HL-60 (cell line): ENCODE data around the gene SDK1.

Source experiments
- DNase-seq, 2 experiments: peaks; one replicate each; pipeline ENCODE4 v3.0.0-alpha.2; 2010 to 2020; ENCODE audit warnings: low read depth in 1 of 2, low spot score in 1 of 2
- H3K27ac ChIP-seq: fragments of 250-450 bp; sonication (Bioruptor Pico); replicated peaks from 2 replicates; pipeline ENCODE4 v1.5.1; 2020; ENCODE audit warnings: mild to moderate bottlenecking, moderate library complexity
- H3K27me3 ChIP-seq: fragments of 250-450 bp; sonication (Bioruptor Pico); 2 replicates; pipeline ENCODE4 v1.5.1; 2021; ENCODE audit warnings: mild to moderate bottlenecking, moderate library complexity; ENCODE audit not compliant: insufficient read depth, poor library complexity, severe bottlenecking
- H3K4me3 ChIP-seq: replicated peaks from 2 replicates; pipeline ENCODE4 v1.5.1; 2011; ENCODE audit warnings: mild to moderate bottlenecking, control low read depth, low read length; ENCODE audit not compliant: insufficient read depth
- GABPA ChIP-seq: IDR thresholded peaks from 2 replicates; pipeline ENCODE4 v1.6.1; 2012; ENCODE audit warnings: low read depth
- POLR2AphosphoS5 ChIP-seq: IDR thresholded peaks from 2 replicates; pipeline ENCODE4 v1.6.1; 2012; ENCODE audit warnings: low read depth
- SPI1 ChIP-seq: IDR thresholded peaks from 2 replicates; pipeline ENCODE4 v1.6.1; 2012; ENCODE audit warnings: low read depth, mild to moderate bottlenecking, borderline replicate concordance
- TF ChIP-seq, protein P1 (sequence below): IDR thresholded peaks from one replicate; pipeline ENCODE4 v1.5.1; 2011; ENCODE audit warnings: low read length, control low read depth, inconsistent platforms; ENCODE audit not compliant: insufficient read depth
- TF ChIP-seq, protein P2 (sequence below): IDR thresholded peaks from 2 replicates; pipeline ENCODE4 v1.6.1; 2012; ENCODE audit warnings: low read depth; ENCODE audit not compliant: insufficient replicate concordance

The SDK1 gene

DNA sequence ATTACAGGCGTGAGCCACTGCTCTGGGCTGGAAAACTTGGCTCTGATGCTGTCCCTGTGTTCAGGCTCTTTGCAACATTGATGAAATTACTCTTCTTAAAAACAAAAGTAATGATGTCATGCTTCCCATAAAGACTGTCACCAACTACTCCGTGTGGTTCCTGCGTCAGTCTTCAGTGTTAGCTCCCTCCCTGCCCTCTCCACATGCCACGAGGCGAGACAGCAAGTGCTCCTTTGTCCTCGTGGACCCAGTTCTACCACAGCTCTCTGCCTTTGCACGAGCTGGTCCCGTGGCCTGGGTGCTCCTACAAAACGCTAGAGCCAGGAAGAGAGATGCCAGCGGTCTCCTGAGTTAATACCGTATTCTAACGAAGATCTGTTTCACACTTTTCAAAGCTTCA, 194.5 kb downstream of the SDK1 start:
- no peak for DNase-seq
- no peaks in the 10 kb centered on the region for H3K27me3 ChIP-seq
- no peak overlapping the region for H3K27ac ChIP-seq
- TF ChIP-seq, protein P1, sequence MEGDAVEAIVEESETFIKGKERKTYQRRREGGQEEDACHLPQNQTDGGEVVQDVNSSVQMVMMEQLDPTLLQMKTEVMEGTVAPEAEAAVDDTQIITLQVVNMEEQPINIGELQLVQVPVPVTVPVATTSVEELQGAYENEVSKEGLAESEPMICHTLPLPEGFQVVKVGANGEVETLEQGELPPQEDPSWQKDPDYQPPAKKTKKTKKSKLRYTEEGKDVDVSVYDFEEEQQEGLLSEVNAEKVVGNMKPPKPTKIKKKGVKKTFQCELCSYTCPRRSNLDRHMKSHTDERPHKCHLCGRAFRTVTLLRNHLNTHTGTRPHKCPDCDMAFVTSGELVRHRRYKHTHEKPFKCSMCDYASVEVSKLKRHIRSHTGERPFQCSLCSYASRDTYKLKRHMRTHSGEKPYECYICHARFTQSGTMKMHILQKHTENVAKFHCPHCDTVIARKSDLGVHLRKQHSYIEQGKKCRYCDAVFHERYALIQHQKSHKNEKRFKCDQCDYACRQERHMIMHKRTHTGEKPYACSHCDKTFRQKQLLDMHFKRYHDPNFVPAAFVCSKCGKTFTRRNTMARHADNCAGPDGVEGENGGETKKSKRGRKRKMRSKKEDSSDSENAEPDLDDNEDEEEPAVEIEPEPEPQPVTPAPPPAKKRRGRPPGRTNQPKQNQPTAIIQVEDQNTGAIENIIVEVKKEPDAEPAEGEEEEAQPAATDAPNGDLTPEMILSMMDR, result no peak
- no peak for TF ChIP-seq POLR2AphosphoS5
- H3K4me3 ChIP-seq, result no peak overlapping the region

DNA sequence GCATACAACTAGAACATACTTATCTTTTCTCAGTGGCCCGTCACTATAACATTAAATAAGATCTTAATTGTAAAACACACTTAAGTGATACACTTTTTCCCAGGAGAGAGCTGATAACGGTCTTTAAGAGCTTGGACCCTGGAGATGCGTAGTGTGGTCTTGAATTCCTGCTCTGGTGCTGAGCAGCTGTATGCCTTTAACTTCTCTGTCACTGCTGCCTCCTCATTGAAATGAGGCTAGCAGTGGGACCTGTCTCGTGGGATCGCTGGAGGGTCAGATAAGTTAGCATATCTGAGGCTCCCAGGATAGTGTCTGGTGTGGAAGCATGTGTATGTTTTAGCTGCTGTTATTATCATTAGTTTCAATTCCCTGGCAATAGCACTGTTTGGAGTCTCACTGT, 194.9 kb downstream of the SDK1 start:
- no peak overlapping the region for H3K27ac ChIP-seq
- TF ChIP-seq SPI1 (no peak), GABPA (no peak), POLR2AphosphoS5 (no peak)
- TF ChIP-seq, protein P2, sequence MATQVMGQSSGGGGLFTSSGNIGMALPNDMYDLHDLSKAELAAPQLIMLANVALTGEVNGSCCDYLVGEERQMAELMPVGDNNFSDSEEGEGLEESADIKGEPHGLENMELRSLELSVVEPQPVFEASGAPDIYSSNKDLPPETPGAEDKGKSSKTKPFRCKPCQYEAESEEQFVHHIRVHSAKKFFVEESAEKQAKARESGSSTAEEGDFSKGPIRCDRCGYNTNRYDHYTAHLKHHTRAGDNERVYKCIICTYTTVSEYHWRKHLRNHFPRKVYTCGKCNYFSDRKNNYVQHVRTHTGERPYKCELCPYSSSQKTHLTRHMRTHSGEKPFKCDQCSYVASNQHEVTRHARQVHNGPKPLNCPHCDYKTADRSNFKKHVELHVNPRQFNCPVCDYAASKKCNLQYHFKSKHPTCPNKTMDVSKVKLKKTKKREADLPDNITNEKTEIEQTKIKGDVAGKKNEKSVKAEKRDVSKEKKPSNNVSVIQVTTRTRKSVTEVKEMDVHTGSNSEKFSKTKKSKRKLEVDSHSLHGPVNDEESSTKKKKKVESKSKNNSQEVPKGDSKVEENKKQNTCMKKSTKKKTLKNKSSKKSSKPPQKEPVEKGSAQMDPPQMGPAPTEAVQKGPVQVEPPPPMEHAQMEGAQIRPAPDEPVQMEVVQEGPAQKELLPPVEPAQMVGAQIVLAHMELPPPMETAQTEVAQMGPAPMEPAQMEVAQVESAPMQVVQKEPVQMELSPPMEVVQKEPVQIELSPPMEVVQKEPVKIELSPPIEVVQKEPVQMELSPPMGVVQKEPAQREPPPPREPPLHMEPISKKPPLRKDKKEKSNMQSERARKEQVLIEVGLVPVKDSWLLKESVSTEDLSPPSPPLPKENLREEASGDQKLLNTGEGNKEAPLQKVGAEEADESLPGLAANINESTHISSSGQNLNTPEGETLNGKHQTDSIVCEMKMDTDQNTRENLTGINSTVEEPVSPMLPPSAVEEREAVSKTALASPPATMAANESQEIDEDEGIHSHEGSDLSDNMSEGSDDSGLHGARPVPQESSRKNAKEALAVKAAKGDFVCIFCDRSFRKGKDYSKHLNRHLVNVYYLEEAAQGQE, result no peak
- TF ChIP-seq, protein P1, result no peak
- no peak overlapping the region for H3K4me3 ChIP-seq
- DNase-seq, result no peak
- H3K27me3 ChIP-seq, result no peaks in the 10 kb centered on the region

DNA sequence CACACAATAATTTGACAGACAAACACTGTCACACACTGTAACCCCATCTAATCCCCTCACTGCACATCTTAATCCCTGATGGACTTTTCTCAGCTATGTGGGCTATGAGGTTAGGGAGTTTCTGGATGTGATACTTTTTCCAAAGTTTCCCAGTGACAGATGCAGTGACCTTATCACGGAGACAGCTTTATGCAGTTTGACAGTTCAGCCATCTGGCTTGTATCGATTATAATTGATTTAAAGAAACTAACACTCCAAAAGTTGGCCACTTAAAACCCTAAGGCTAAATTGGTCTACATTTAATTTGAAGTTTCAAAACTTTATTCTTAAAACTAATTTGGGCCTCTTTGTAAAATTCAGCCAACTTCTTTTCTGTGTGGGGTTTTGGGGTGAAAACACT, 196.7 kb downstream of the SDK1 start:
- TF ChIP-seq GABPA (no peak), POLR2AphosphoS5 (no peak), SPI1 (no peak)
- TF ChIP-seq, protein P1, result no peak
- TF ChIP-seq, protein P2, result no peak
- H3K4me3 ChIP-seq, result no peak overlapping the region
- DNase-seq, result no peak
- no peaks in the 10 kb centered on the region for H3K27me3 ChIP-seq
- no peak overlapping the region for H3K27ac ChIP-seq

DNA sequence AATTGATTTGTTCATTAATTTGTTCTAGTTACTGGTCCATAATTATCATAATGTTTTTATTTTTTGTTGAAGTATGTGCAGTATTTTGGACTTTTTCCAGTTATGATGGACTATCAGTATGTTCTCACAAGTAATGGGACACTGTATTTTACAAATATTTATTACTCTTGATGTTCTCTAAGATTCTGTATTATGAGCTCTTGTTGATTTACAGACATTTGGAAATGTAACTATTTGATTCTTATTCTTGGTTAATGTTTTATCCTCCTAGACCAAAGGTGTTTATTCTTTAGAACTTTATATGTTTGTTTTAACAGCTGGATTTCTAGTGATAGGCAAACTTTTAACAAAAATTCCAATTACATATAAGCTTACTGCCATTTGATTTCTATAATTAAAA, 200.6 kb downstream of the SDK1 start:
- Histone ChIP-seq H3K27ac (no peak overlapping the region), H3K27me3 (no peaks in the 10 kb centered on the region), H3K4me3 (no peak overlapping the region)
- TF ChIP-seq, protein P1, result no peak
- TF ChIP-seq SPI1, result no peak
- TF ChIP-seq POLR2AphosphoS5, result no peak
- TF ChIP-seq, protein P2, result no peak
- no peak for TF ChIP-seq GABPA
- DNase-seq, result no peak
